ENCODE results near the gene GNA14. TPM values are rescaled to one million over a fixed set of nuclear protein-coding genes. Genes with fewer than 3 reads are reported as not detected.

Gene GNA14
- polyA plus RNA-seq, 1 donor from 2014 or later = 0.40 TPM

- TF ChIP-seq RAD21 (conservative IDR thresholded peaks at IDR 0.05) (no peak), EZH2 (IDR thresholded peaks at IDR 0.05; ENCODE audit: borderline replicate concordance, insufficient read depth, low read length, poor library complexity, severe bottlenecking) (no peak), POLR2AphosphoS5 (IDR thresholded peaks at IDR 0.05) (no peak), SMC3 (conservative IDR thresholded peaks at IDR 0.05; ENCODE audit: poor library complexity) (no peak), CTCF (IDR thresholded peaks at IDR 0.05; ENCODE audit: poor library complexity, severe bottlenecking) (no peak), MXI1 (conservative IDR thresholded peaks at IDR 0.05; ENCODE audit: poor library complexity, severe bottlenecking) (no peak), TAF1 (IDR thresholded peaks at IDR 0.05; ENCODE audit: low read depth) (no peak), REST (IDR thresholded peaks at IDR 0.05; ENCODE audit: borderline replicate concordance) (no peak), EP300 (conservative IDR thresholded peaks at IDR 0.05; ENCODE audit: poor library complexity, severe bottlenecking) (no peak)
- no peaks in the 10 kb centered on the region for H3K79me2 ChIP-seq (replicated peaks; ENCODE audit: insufficient read depth, low read length)
- no peaks in the 10 kb centered on the region for H3K27me3 ChIP-seq (ENCODE audit: insufficient read depth, low read depth, low read length)
- no peaks in the 10 kb centered on the region for H4K20me1 ChIP-seq (ENCODE audit: insufficient read depth)
- no peak overlapping the region for H3K27ac ChIP-seq (ENCODE audit: low read length)
- H3K9me3 ChIP-seq (ENCODE audit: low read length) = no peaks in the 10 kb centered on the region
- H3F3A ChIP-seq (ENCODE audit: insufficient read depth, low read length, poor library complexity, severe bottlenecking) = no peaks in the 10 kb centered on the region
- no peaks in the 10 kb centered on the region for H3K9me2 ChIP-seq (ENCODE audit: insufficient read depth, low read length)
- no peak overlapping the region for H2AFZ ChIP-seq (ENCODE audit: low read depth, low read length)
- no peak overlapping the region for H3K9ac ChIP-seq (ENCODE audit: low read length)
- no peak overlapping the region for H3K4me3 ChIP-seq (ENCODE audit: low read length)
- no peak overlapping the region for H3K4me2 ChIP-seq (ENCODE audit: low read length)
- H3K36me3 ChIP-seq (ENCODE audit: insufficient read depth, low read length) = no peaks in the 10 kb centered on the region
Observed at GRCh38 chr9:77384406-77384805, 263.7 kb downstream of the GNA14 start.

- Histone ChIP-seq H3K27me3 (ENCODE audit: insufficient read depth, low read depth, low read length) (no peaks in the 10 kb centered on the region), H3K4me3 (ENCODE audit: low read length) (no peak overlapping the region), H3K36me3 (ENCODE audit: insufficient read depth, low read length) (no peaks in the 10 kb centered on the region), H3K9ac (ENCODE audit: low read length) (no peak overlapping the region), H4K20me1 (ENCODE audit: insufficient read depth) (no peaks in the 10 kb centered on the region), H3K79me2 (replicated peaks; ENCODE audit: insufficient read depth, low read length) (no peaks in the 10 kb centered on the region), H2AFZ (ENCODE audit: low read depth, low read length) (no peak overlapping the region), H3K9me2 (ENCODE audit: insufficient read depth, low read length) (no peaks in the 10 kb centered on the region), H3F3A (ENCODE audit: insufficient read depth, low read length, poor library complexity, severe bottlenecking) (no peaks in the 10 kb centered on the region), H3K9me3 (ENCODE audit: low read length) (no peaks in the 10 kb centered on the region), H3K27ac (ENCODE audit: low read length) (no peak overlapping the region), H3K4me2 (ENCODE audit: low read length) (no peak overlapping the region)
- TF ChIP-seq POLR2AphosphoS5 (IDR thresholded peaks at IDR 0.05) (no peak), REST (IDR thresholded peaks at IDR 0.05; ENCODE audit: borderline replicate concordance) (no peak), CTCF (IDR thresholded peaks at IDR 0.05; ENCODE audit: poor library complexity, severe bottlenecking) (no peak), TAF1 (IDR thresholded peaks at IDR 0.05; ENCODE audit: low read depth) (no peak), EP300 (conservative IDR thresholded peaks at IDR 0.05; ENCODE audit: poor library complexity, severe bottlenecking) (no peak), EZH2 (IDR thresholded peaks at IDR 0.05; ENCODE audit: borderline replicate concordance, insufficient read depth, low read length, poor library complexity, severe bottlenecking) (no peak), SMC3 (conservative IDR thresholded peaks at IDR 0.05; ENCODE audit: poor library complexity) (no peak), MXI1 (conservative IDR thresholded peaks at IDR 0.05; ENCODE audit: poor library complexity, severe bottlenecking) (no peak), RAD21 (conservative IDR thresholded peaks at IDR 0.05) (no peak)
Observed at GRCh38 chr9:77375956-77376532, 272.1 kb downstream of the GNA14 start.
